Thymus (tissue), 11 donors: Measurements from ENCODE around the gene SELENOO. TPM values are rescaled to one million over a fixed set of nuclear protein-coding genes. Genes with fewer than 3 reads are reported as not detected.

Experiments used
- DNase-seq, 9 donors: peaks; one replicate each; pipeline ENCODE4 v3.0.0-alpha.2; 2013; ENCODE audit warnings: low spot score in 9 of 9, low read depth in 6 of 9, missing footprints in 1 of 9
- H3K27ac ChIP-seq, 2 donors: one replicate each; pipeline ENCODE4 v1.5.1; 2013; ENCODE audit warnings: control low read depth in 1 of 2, low read depth in 1 of 2, low read length in 1 of 2, mild to moderate bottlenecking in 1 of 2, moderate library complexity in 1 of 2
- H3K27me3 ChIP-seq, 2 donors: one replicate each; pipeline ENCODE4 v1.5.1; 2013; ENCODE audit warnings: low read length in 1 of 2; ENCODE audit not compliant: control insufficient read depth in 2 of 2, insufficient read depth in 1 of 2
- H3K36me3 ChIP-seq, 2 donors: one replicate each; pipeline ENCODE4 v1.5.1; 2013; ENCODE audit warnings: low read length in 1 of 2, mild to moderate bottlenecking in 1 of 2, moderate library complexity in 1 of 2; ENCODE audit not compliant: control insufficient read depth in 2 of 2, insufficient read depth in 2 of 2
- H3K4me1 ChIP-seq, 2 donors: one replicate each; pipeline ENCODE4 v1.5.1; 2013; ENCODE audit warnings: low read length in 2 of 2; ENCODE audit not compliant: control insufficient read depth in 2 of 2, insufficient read depth in 2 of 2
- H3K4me3 ChIP-seq, 2 donors: one replicate each; pipeline ENCODE4 v1.5.1; 2013; ENCODE audit warnings: low read length in 2 of 2, control low read depth in 1 of 2, mild to moderate bottlenecking in 1 of 2
- H3K9me3 ChIP-seq, 2 donors: one replicate each; pipeline ENCODE4 v1.5.1; 2013; ENCODE audit warnings: low read length in 1 of 2, mild to moderate bottlenecking in 1 of 2; ENCODE audit not compliant: control insufficient read depth in 2 of 2, insufficient read depth in 1 of 2
- WGBS: extraction: QIAGEN DNeasy Blood & Tissue Kit; methylation state at CpG from one replicate; pipeline ENCODE4 v1.1.7; 2013; 5-methylcytosine and 5-hydroxymethylcytosine counted together
- polyA plus RNA-seq: library from polyadenylated mRNA; stranded (reverse); fragments of 200-250 nt; gene quantifications from one replicate; pipeline ENCODE4 v1.2.3, GENCODE V29; 2013
- total RNA-seq: library from RNA; stranded (reverse); fragments of 120-200 nt; gene quantifications from one replicate; pipeline ENCODE4 v1.2.4, GENCODE V29; 2013
- donor health status: healthy.

The SELENOO gene
- total and polyA plus RNA-seq, 2 donors, result 17.4 to 62.1 TPM

GRCh38 chr22:50260434-50260800, 59.6 kb downstream of the SELENOO start:
- no peaks in the 10 kb centered on the region for H3K9me3 ChIP-seq
- peaks cover 52 to 72% of the 10 kb centered on the region in 2 donors for H3K27me3 ChIP-seq
- H3K27ac ChIP-seq, result no peak overlapping the region
- DNase-seq, result no peak
- H3K36me3 ChIP-seq, result no peaks in the 10 kb centered on the region
- no peak overlapping the region for H3K4me3 ChIP-seq
- WGBS, result 51% methylated on average over 11 of the region's 11 CpGs
- no peaks in the 10 kb centered on the region for H3K4me1 ChIP-seq

GRCh38 chr22:50260801-50261614, 60.2 kb downstream of the SELENOO start:
- no peaks in the 10 kb centered on the region for H3K36me3 ChIP-seq
- peaks cover 52 to 77% of the 10 kb centered on the region in 2 donors for H3K27me3 ChIP-seq
- 2% methylated on average over 92 of the region's 92 CpGs for WGBS
- H3K27ac ChIP-seq, result no peak overlapping the region
- H3K4me3 ChIP-seq, result peak overlapping the region in 1 of 2 donors; percentile 37
- DNase-seq, result no peak
- H3K4me1 ChIP-seq, result no peaks in the 10 kb centered on the region
- H3K9me3 ChIP-seq, result no peaks in the 10 kb centered on the region

GRCh38 chr22:50261615-50262459, 61.0 kb downstream of the SELENOO start, which contains the start of gene MAPK12:
TSS of gene MAPK12 (minus strand) at chr22:50261683. CDS start at chr22:50261509, 174 bp downstream.
- DNase-seq, result no peak
- no peaks in the 10 kb centered on the region for H3K4me1 ChIP-seq
- peaks cover 52 to 84% of the 10 kb centered on the region in 2 donors for H3K27me3 ChIP-seq
- WGBS, result 3% methylated on average over 61 of the region's 61 CpGs
- peaks cover 0 to 3% of the 10 kb centered on the region in 2 donors for H3K9me3 ChIP-seq
- H3K4me3 ChIP-seq, result peak within 1 kb of the TSS in 1 of 2 donors; percentile 37
- no peak within 1 kb of the TSS for H3K27ac ChIP-seq
- H3K36me3 ChIP-seq, result no peaks in the 10 kb centered on the region

GRCh38 chr22:50262460-50262911, 61.7 kb downstream of the SELENOO start:
- Histone ChIP-seq H3K4me3 (no peak overlapping the region), H3K9me3 (peaks cover 0 to 6% of the 10 kb centered on the region in 2 donors), H3K27me3 (peaks cover 56 to 88% of the 10 kb centered on the region in 2 donors), H3K27ac (no peak overlapping the region), H3K36me3 (no peaks in the 10 kb centered on the region), H3K4me1 (no peaks in the 10 kb centered on the region)
- 25% methylated on average over 7 of the region's 7 CpGs for WGBS
- DNase-seq, result no peak

GRCh38 chr22:50262973-50263617, 62.3 kb downstream of the SELENOO start:
- H3K4me1 ChIP-seq, result peaks cover 0 to 2% of the 10 kb centered on the region in 2 donors
- peaks cover 62 to 94% of the 10 kb centered on the region in 2 donors for H3K27me3 ChIP-seq
- DNase-seq, result no peak

GRCh38 chr22:50264104-50264745, 63.4 kb downstream of the SELENOO start:
- Histone ChIP-seq H3K36me3 (no peaks in the 10 kb centered on the region), H3K4me3 (no peak overlapping the region), H3K4me1 (peaks cover 0 to 3% of the 10 kb centered on the region in 2 donors), H3K27ac (no peak overlapping the region), H3K27me3 (peaks cover 68 to 95% of the 10 kb centered on the region in 2 donors), H3K9me3 (peaks cover 4 to 6% of the 10 kb centered on the region in 2 donors)
- WGBS, result 95% methylated on average over 15 of the region's 15 CpGs
- no peak for DNase-seq

More at GRCh38 chr22:50262973-50263617, 62.3 kb downstream of the SELENOO start:
- 86% methylated on average over 9 of the region's 9 CpGs for WGBS
- H3K36me3 ChIP-seq, result no peaks in the 10 kb centered on the region
- H3K4me3 ChIP-seq, result no peak overlapping the region
- H3K27ac ChIP-seq, result no peak overlapping the region
- H3K9me3 ChIP-seq, result peaks cover 3 to 6% of the 10 kb centered on the region in 2 donors

- H3K4me1 ChIP-seq, result peaks cover 0 to 10% of the 10 kb centered on the region in 2 donors
- peaks cover 68 to 96% of the 10 kb centered on the region in 2 donors for H3K27me3 ChIP-seq
- WGBS, result 92% methylated on average over 15 of the region's 15 CpGs
- no peak overlapping the region for H3K27ac ChIP-seq
- H3K4me3 ChIP-seq, result no peak overlapping the region
- DNase-seq, result no peak
- peaks cover 4 to 6% of the 10 kb centered on the region in 2 donors for H3K9me3 ChIP-seq
- H3K36me3 ChIP-seq, result no peaks in the 10 kb centered on the region
Observed at GRCh38 chr22:50264946-50265669, 64.3 kb downstream of the SELENOO start.

GRCh38 chr22:50266994-50267393, 66.2 kb downstream of the SELENOO start:
- H3K27ac ChIP-seq, result no peak overlapping the region
- peaks cover 6 to 24% of the 10 kb centered on the region in 2 donors for H3K4me1 ChIP-seq
- DNase-seq, result no peak
- WGBS, result 91% methylated on average over 37 of the region's 37 CpGs
- peaks cover 67 to 98% of the 10 kb centered on the region in 2 donors for H3K27me3 ChIP-seq
- no peak overlapping the region for H3K4me3 ChIP-seq
- H3K36me3 ChIP-seq, result no peaks in the 10 kb centered on the region
- peaks cover 4 to 11% of the 10 kb centered on the region in 2 donors for H3K9me3 ChIP-seq
